ENCODE data around the gene NFKB1. TPM values are rescaled to one million over a fixed set of nuclear protein-coding genes. Genes with fewer than 3 reads are reported as not detected.

Gene NFKB1
- total RNA-seq, 1 donor from 2014 or later: 20.6 TPM

DNA sequence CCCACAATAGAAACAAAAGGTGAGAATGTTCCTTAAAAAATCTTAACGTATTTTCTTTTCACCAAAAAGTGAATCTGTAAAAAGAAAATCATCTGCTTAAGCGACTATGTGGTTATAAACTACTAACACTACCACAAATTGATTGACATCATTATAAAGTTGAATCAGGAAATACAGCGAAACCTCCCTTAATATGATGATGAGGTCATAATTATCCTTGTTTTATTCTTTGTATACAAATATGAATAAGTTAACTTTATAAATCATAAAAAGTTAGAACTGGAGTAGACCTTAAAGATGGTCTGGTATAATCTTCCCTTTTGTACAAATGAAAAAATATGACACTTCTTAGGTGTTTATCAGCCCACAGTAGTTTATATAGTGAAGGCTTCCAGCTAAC lies 35.6 kb downstream of the NFKB1 start:
- TF ChIP-seq CTCF (conservative IDR thresholded peaks at IDR 0.05): no peak
- Mint-ChIP-seq H3K4me1 (ENCODE audit: unreplicated experiment) (no peaks in the 10 kb centered on the region), H3K36me3 (peaks cover 14% of the 10 kb centered on the region), H3K9me3 (no peaks in the 10 kb centered on the region), H3K27me3 (no peaks in the 10 kb centered on the region), H3K27ac (no peak overlapping the region), H3K4me3 (no peak overlapping the region)
- DNase-seq (ENCODE audit: extremely low spot score, unreplicated experiment): no peak

DNA sequence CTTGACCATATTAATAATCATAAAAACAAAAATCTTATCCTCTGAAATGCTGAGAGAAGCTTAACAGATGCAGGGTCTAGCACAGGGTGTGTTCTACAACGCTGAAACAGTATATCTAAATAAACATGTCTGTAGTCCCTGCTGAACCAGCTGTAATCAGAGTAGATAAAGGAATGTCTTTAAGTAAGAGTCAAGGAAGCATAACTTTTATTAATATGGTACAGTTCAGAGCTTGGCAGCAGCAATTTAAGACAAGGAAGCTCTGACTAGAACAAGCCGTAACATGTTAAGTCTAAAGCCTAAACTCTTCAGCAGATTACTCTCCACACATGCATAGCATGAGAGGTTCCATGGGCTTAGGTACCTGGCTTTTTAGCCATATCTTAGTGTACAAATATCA lies 36.1 kb downstream of the NFKB1 start:
- no peak overlapping the region for H3K4me3 Mint-ChIP-seq
- no peak for TF ChIP-seq CTCF (conservative IDR thresholded peaks at IDR 0.05)
- no peaks in the 10 kb centered on the region for H3K27me3 Mint-ChIP-seq
- no peak for DNase-seq (ENCODE audit: extremely low spot score, unreplicated experiment)
- peak overlapping the region; percentile 46 for H3K27ac Mint-ChIP-seq
- H3K9me3 Mint-ChIP-seq: no peaks in the 10 kb centered on the region
- H3K36me3 Mint-ChIP-seq: peaks cover 12% of the 10 kb centered on the region
- no peaks in the 10 kb centered on the region for H3K4me1 Mint-ChIP-seq (ENCODE audit: unreplicated experiment)

DNA sequence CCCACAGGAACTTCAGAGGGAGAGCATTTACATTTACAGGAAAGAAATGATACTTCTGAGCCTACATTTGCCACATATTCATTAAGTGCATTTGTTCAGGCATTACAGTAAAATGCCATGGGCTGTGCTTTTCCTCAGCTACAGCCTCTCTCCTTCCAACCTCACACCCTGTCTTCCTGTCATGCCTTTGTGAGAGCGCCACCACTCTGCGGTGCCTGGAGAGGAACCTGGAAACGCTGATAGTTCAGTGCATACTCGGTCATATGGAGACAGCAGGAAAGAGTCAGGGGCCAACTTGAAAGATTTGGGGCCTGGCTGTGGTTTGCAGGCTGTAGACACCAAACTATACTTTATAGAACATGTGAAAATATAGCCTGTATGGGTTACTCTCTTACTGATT lies 40.5 kb downstream of the NFKB1 start:
- H3K27ac Mint-ChIP-seq: no peak overlapping the region
- no peak overlapping the region for H3K4me3 Mint-ChIP-seq
- no peaks in the 10 kb centered on the region for H3K9me3 Mint-ChIP-seq

GRCh38 chr4:102543030-102543928 lies 42.1 kb downstream of the NFKB1 start:
- H3K36me3 Mint-ChIP-seq: peaks cover 15% of the 10 kb centered on the region

More for the DNA sequence above, 40.5 kb downstream of the NFKB1 start:
- Mint-ChIP-seq H3K4me1 (ENCODE audit: unreplicated experiment) (peaks cover 3% of the 10 kb centered on the region), H3K36me3 (peaks cover 13% of the 10 kb centered on the region), H3K27me3 (no peaks in the 10 kb centered on the region)
- no peak for TF ChIP-seq CTCF (conservative IDR thresholded peaks at IDR 0.05)
- DNase-seq (ENCODE audit: extremely low spot score, unreplicated experiment): no peak

GRCh38 chr4:102546635-102547034 lies 45.5 kb downstream of the NFKB1 start:
- no peak overlapping the region for H3K4me3 Mint-ChIP-seq
- no peak for TF ChIP-seq CTCF (conservative IDR thresholded peaks at IDR 0.05)
- H3K27me3 Mint-ChIP-seq: no peaks in the 10 kb centered on the region
- H3K4me1 Mint-ChIP-seq (ENCODE audit: unreplicated experiment): peaks cover 3% of the 10 kb centered on the region
- H3K27ac Mint-ChIP-seq: no peak overlapping the region
- DNase-seq (ENCODE audit: extremely low spot score, unreplicated experiment): no peak
- peaks cover 7% of the 10 kb centered on the region for H3K36me3 Mint-ChIP-seq
- no peaks in the 10 kb centered on the region for H3K9me3 Mint-ChIP-seq

More at GRCh38 chr4:102543030-102543928, 42.1 kb downstream of the NFKB1 start:
- no peaks in the 10 kb centered on the region for H3K27me3 Mint-ChIP-seq
- H3K4me3 Mint-ChIP-seq: no peak overlapping the region
- H3K9me3 Mint-ChIP-seq: no peaks in the 10 kb centered on the region
- DNase-seq (ENCODE audit: extremely low spot score, unreplicated experiment): no peak
- TF ChIP-seq CTCF (conservative IDR thresholded peaks at IDR 0.05): no peak
- peaks cover 3% of the 10 kb centered on the region for H3K4me1 Mint-ChIP-seq (ENCODE audit: unreplicated experiment)
- H3K27ac Mint-ChIP-seq: no peak overlapping the region
